HepG2 (cell line): Measurements from ENCODE around the gene MYCBPAP. TPM values are rescaled to one million over a fixed set of nuclear protein-coding genes. Genes with fewer than 3 reads are reported as not detected.

Source experiments
- AGO1 ChIP-seq: fragments of 200-400 bp; formaldehyde crosslinking; IDR thresholded peaks from 2 replicates; pipeline ENCODE4 v1.6.1; 2017; ENCODE audit warnings: mild to moderate bottlenecking, low read depth, low read length, moderate library complexity; ENCODE audit not compliant: poor library complexity, severe bottlenecking
- CEBPG ChIP-seq: IDR thresholded peaks from 2 replicates; pipeline ENCODE4 v1.6.1; 2016
- FIP1L1 ChIP-seq: fragments of 200-400 bp; formaldehyde crosslinking; IDR thresholded peaks from 2 replicates; pipeline ENCODE4 v1.6.1; 2018; ENCODE audit warnings: low read depth, mild to moderate bottlenecking, low read length, moderate library complexity, borderline replicate concordance; ENCODE audit not compliant: insufficient read depth
- HES4 ChIP-seq: sonication (generic); formaldehyde crosslinking; IDR thresholded peaks from 2 replicates; pipeline ENCODE4 v1.9.0; 2021; ENCODE audit warnings: mild to moderate bottlenecking, missing genetic modification reagents, borderline replicate concordance
- HOMEZ ChIP-seq: IDR thresholded peaks from 2 replicates; pipeline ENCODE4 v1.6.1; 2016; ENCODE audit warnings: low read depth
- HOXD1 ChIP-seq: sonication (generic); formaldehyde crosslinking; IDR thresholded peaks from 2 replicates; pipeline ENCODE4 v1.5.0; 2020; ENCODE audit warnings: missing genetic modification reagents
- ISL2 ChIP-seq: sonication (generic); formaldehyde crosslinking; IDR thresholded peaks from 2 replicates; pipeline ENCODE4 v1.5.0; 2020; ENCODE audit warnings: missing genetic modification reagents
- JUND ChIP-seq: sonication (generic); formaldehyde crosslinking; IDR thresholded peaks from 2 replicates; pipeline ENCODE4 v1.8.0; 2022; ENCODE audit warnings: mild to moderate bottlenecking, missing genetic modification reagents
- MIER2 ChIP-seq: IDR thresholded peaks from 2 replicates; pipeline ENCODE4 v1.6.1; 2016; ENCODE audit warnings: missing biosample characterization, missing genetic modification reagents
- NFE2L2 ChIP-seq: fragments of 150-350 bp; IDR thresholded peaks from 2 replicates; pipeline ENCODE4 v1.6.1; 2014; ENCODE audit warnings: low read length
- PAWR ChIP-seq: sonication (generic); formaldehyde crosslinking; IDR thresholded peaks from 2 replicates; pipeline ENCODE4 v1.4.0; 2020; ENCODE audit warnings: missing genetic modification reagents, mild to moderate bottlenecking, borderline replicate concordance
- RARA ChIP-seq: IDR thresholded peaks from 2 replicates; pipeline ENCODE4 v1.6.1; 2016; ENCODE audit warnings: missing genetic modification reagents, missing compliant biosample characterization
- RNF2 ChIP-seq: fragments of 450-650 bp; conservative IDR thresholded peaks from 2 replicates; pipeline ENCODE4 v1.6.1; 2016; ENCODE audit warnings: low read depth
- RXRA ChIP-seq: sonication (generic); formaldehyde crosslinking; IDR thresholded peaks from 2 replicates; pipeline ENCODE4 v1.5.1; 2020; ENCODE audit warnings: missing genetic modification reagents
- STAT5B ChIP-seq: sonication (generic); formaldehyde crosslinking; IDR thresholded peaks from 2 replicates; pipeline ENCODE4 v1.4.0; 2020; ENCODE audit warnings: missing genetic modification reagents
- TEAD2 ChIP-seq: sonication (generic); formaldehyde crosslinking; IDR thresholded peaks from 2 replicates; pipeline ENCODE4 v1.9.0; 2021; ENCODE audit warnings: missing genetic modification reagents
- UBTF ChIP-seq: sonication (generic); formaldehyde crosslinking; IDR thresholded peaks from 2 replicates; pipeline ENCODE4 v1.4.0; 2020; ENCODE audit warnings: mild to moderate bottlenecking, missing genetic modification reagents
- ZBTB8A ChIP-seq: sonication (generic); formaldehyde crosslinking; IDR thresholded peaks from 2 replicates; pipeline ENCODE4 v1.4.0; 2020; ENCODE audit warnings: mild to moderate bottlenecking, low read depth, missing genetic modification reagents, borderline replicate concordance
- ZNF12 ChIP-seq: sonication (generic); formaldehyde crosslinking; IDR thresholded peaks from 2 replicates; pipeline ENCODE4 v1.5.0; 2020; ENCODE audit warnings: missing genetic modification reagents
- ZNF224 ChIP-seq: sonication (generic); formaldehyde crosslinking; IDR thresholded peaks from 2 replicates; pipeline ENCODE4 v1.5.0; 2020; ENCODE audit warnings: mild to moderate bottlenecking, missing genetic modification reagents
- ZNF350 ChIP-seq: sonication (generic); formaldehyde crosslinking; IDR thresholded peaks from 2 replicates; pipeline ENCODE4 v1.4.0; 2020; ENCODE audit warnings: mild to moderate bottlenecking, low read depth, missing genetic modification reagents, borderline replicate concordance
- ZNF367 ChIP-seq: sonication (generic); formaldehyde crosslinking; IDR thresholded peaks from 2 replicates; pipeline ENCODE4 v1.4.0; 2020; ENCODE audit warnings: missing genetic modification reagents, borderline replicate concordance
- ZNF7 ChIP-seq: IDR thresholded peaks from 2 replicates; pipeline ENCODE4 v1.6.1; 2016; ENCODE audit warnings: missing biosample characterization, missing genetic modification reagents
- ZNF776 ChIP-seq: sonication (generic); formaldehyde crosslinking; IDR thresholded peaks from 2 replicates; pipeline ENCODE4 v1.4.0; 2020; ENCODE audit warnings: mild to moderate bottlenecking, missing genetic modification reagents
- ZNF792 ChIP-seq: IDR thresholded peaks from 2 replicates; pipeline ENCODE4 v1.6.1; 2016
- polyA plus RNA-seq, 8 experiments: library from polyadenylated mRNA; depleted of rRNA in 3 of 8; stranded (reverse) in 7 of 8; unstranded in 1 of 8; fragments of >200 nt; fragmentation: Illumina TruSeq in 4 of 8; extraction: Trizol in 4 of 8; gene quantifications; 2 replicates each; pipeline versions ENCODE4 v1.2.1 to v1.2.3, GENCODE V29; 2011 to 2016; ENCODE audit warnings: low read depth in 4 of 8, missing spikeins in 1 of 8, mixed read lengths in 1 of 8; ENCODE audit not compliant: insufficient read depth in 1 of 8
- total RNA-seq, 5 experiments: library from RNA; depleted of rRNA; stranded (reverse); fragments of >200 nt; fragmentation: Illumina TruSeq; extraction: Trizol; gene quantifications; 2 replicates each; pipeline ENCODE4 v1.2.3, GENCODE V29; 2016; ENCODE audit warnings: low read depth in 1 of 5

Gene MYCBPAP
- total and polyA plus RNA-seq, 2 of the 13 experiments (the other 11 are each of a cell fraction or from before 2014, with no cell fraction given) = 0.22 to 0.24 TPM

GRCh38 chr17:50458701-50459676, 49.2 kb upstream of the MYCBPAP start (continued):
- no peak for TF ChIP-seq ZNF367 (CRISPR knock-in tag)
- no peak for TF ChIP-seq FIP1L1
- TF ChIP-seq ZNF776 (CRISPR knock-in tag) = peak; percentile 1; the same call in 1 of the 2 replicates
- no peak for TF ChIP-seq STAT5B (CRISPR knock-in tag)
- no peak for TF ChIP-seq PAWR (CRISPR knock-in tag)
- 0 out of 2 replicates have a peak, but pooled peaks have one; percentile 32 for TF ChIP-seq ISL2 (CRISPR knock-in tag)
- no peak for TF ChIP-seq ZBTB8A
- no peak for TF ChIP-seq TEAD2
- peak; percentile 43; the same call in 1 of the 2 replicates for TF ChIP-seq MIER2 (CRISPR knock-in tag)
- TF ChIP-seq ZNF792 (CRISPR knock-in tag) = peak; percentile 88
- TF ChIP-seq CEBPG (CRISPR knock-in tag) = peak; percentile 87
- peak; percentile 89 for TF ChIP-seq JUND (CRISPR knock-in tag)
- TF ChIP-seq ZNF224 (CRISPR knock-in tag) = peak; percentile 29; the same call in 1 of the 2 replicates
- no peak for TF ChIP-seq ZNF12 (CRISPR knock-in tag)
- TF ChIP-seq HES4 (CRISPR knock-in tag) = no peak
- peak; percentile 72 for TF ChIP-seq RXRA (CRISPR knock-in tag)
- no peak for TF ChIP-seq AGO1
- TF ChIP-seq ZNF350 (CRISPR knock-in tag) = no peak; the same call in 1 of the 2 replicates
- 0 out of 2 replicates have a peak, but pooled peaks have one; percentile 27 for TF ChIP-seq ZNF7 (CRISPR knock-in tag)
- TF ChIP-seq HOXD1 (CRISPR knock-in tag) = 0 out of 2 replicates have a peak, but pooled peaks have one; percentile 51
- TF ChIP-seq RNF2 = 0 out of 2 replicates have a peak, but pooled peaks have one; percentile 64
- peak; percentile 81 for TF ChIP-seq RARA
- peak; percentile 67; the same call in 1 of the 2 replicates for TF ChIP-seq HOMEZ (CRISPR knock-in tag)
- TF ChIP-seq NFE2L2 = no peak
- TF ChIP-seq UBTF (CRISPR knock-in tag) = peak; percentile 61
